Measurements from ENCODE around the gene FBXL16. TPM values are rescaled to one million over a fixed set of nuclear protein-coding genes. Genes with fewer than 3 reads are reported as not detected.

Gene FBXL16
- total and polyA plus RNA-seq, 2 of the 13 experiments (the other 11 are each of a cell fraction or from before 2014, with no cell fraction given), result 0.22 to 2.0 TPM

DNA sequence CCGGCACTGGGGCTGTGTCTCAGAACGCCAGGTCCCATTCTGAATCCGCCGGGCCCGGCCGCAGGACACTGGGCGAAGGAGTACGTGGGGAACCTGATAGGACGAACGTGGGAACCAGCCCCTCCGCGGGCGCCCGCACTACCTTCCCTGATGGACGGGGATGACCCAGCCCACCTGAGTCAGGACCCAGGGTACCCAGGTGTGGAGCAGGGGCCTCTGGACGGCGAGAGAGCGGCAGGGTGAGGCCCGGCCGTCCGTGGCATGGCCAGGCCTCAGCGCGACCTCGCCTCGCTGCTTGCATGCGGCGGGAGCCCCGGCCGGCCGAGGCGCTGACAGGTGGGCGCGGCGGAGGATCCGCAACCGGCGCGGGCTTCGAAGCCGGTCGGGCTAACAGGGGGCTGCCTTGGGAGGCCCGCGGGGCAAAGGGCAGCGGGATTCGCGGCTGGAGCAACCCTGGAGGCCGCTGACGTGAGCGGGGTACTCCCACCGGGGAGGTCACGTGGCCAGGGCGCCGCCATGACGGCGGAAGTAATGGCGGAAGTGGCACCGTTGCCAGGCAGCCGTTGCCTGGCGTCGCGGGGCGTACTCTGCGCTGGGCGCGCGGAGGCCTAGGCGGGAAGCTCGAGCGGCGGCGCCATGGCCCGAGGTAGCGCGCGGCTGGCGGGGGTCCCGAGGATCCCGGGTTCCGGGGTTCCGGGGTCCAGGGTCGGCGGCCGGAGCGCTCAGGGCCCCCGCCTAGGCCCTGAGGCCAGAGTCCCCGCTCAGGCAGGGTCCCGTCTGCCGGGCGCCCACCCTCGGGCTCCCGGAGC lies 56.6 kb downstream of the FBXL16 start, which contains the start of gene WDR90:
TSS of gene WDR90 (plus strand) at position 585 of the 809 bp plus-strand sequence. CDS start at position 637, 52 bp downstream.
- H3K27me3 ChIP-seq (ENCODE audit: control insufficient read depth in 1 of 2, insufficient read depth in 2 of 2, low read length in 2 of 2), result no peaks in the 10 kb centered on the region
- H3K9me3 ChIP-seq (ENCODE audit: low read length), result no peaks in the 10 kb centered on the region
- POLR2A ChIA-PET, result interaction anchor here (0.7 to 2.4 kb wide), 10 partner anchors 9 to 147 kb away, joined by 3 to 15 read pairs (median 6); partner anchors contain the start of genes ANTKMT, METTL26, RHBDL1 and RHOT2
- peaks cover 4% of the 10 kb centered on the region; the same call in 1 of the 2 replicates for H4K20me1 ChIP-seq (ENCODE audit: insufficient read depth, low read length)
- WGBS (ENCODE audit: low lambda C conversion rate), result no CpG with 5 or more reads among the region's 91 CpGs
- intact Hi-C loops (cut with micrococcal nuclease; ENCODE audit: unreplicated experiment), result loop anchor here (10.0 kb wide), 1 partner anchor 64 kb away; no protein-coding TSS in a partner anchor
- peaks cover 79% of the 10 kb centered on the region for H3K4me1 ChIP-seq (ENCODE audit: insufficient read depth, low read length)
- H3K9ac ChIP-seq (ENCODE audit: insufficient read depth, low read depth, low read length), result peak within 1 kb of the TSS; percentile 91
- H3K36me3 ChIP-seq (replicated peaks in 1 of 2; ENCODE audit: control insufficient read depth in 1 of 2, insufficient read depth in 2 of 2, low read length in 2 of 2), result no peaks in the 10 kb centered on the region
- H3K79me2 ChIP-seq (ENCODE audit: insufficient read depth, low read length), result peaks cover 18% of the 10 kb centered on the region
- FAIRE-seq (peak; percentile 69), DNase-seq (ENCODE audit: low spot score) (peak; percentile 91), ATAC-seq (peak; percentile 73)
- peak within 1 kb of the TSS; percentile 83 for H3K4me2 ChIP-seq (ENCODE audit: low read depth, low read length)
- in situ Hi-C loops (cut with HindIII; ENCODE audit: extremely low pct_ligation_motif_present, low pct_unique_long_range_greater_than_20kb), result no loop called here
- H3K4me3 ChIP-seq (replicated peaks in 1 of 3; ENCODE audit: insufficient read depth in 1 of 3, low read depth in 2 of 3, low read length in 3 of 3), result peak within 1 kb of the TSS; percentile 71 to 79 (median 71)
- H2AFZ ChIP-seq (ENCODE audit: low read length), result no peak within 1 kb of the TSS
- peak within 1 kb of the TSS; percentile 93 for H3K27ac ChIP-seq (ENCODE audit: extremely low read length, insufficient read depth, low read length)
- CTCF ChIA-PET (ENCODE audit: low intra/inter-chr PET ratio, low total read pairs), result no interaction called here
- BruUV-seq (replicated peaks), result no TSS peak
- TF ChIP-seq ZBTB7B (CRISPR knock-in tag; IDR thresholded peaks at IDR 0.05) (peak; percentile 91), STAG1 (CRISPR knock-in tag; IDR thresholded peaks at IDR 0.05) (peak; percentile 17; the same call in 1 of the 2 replicates), ISL2 (CRISPR knock-in tag; IDR thresholded peaks at IDR 0.05) (peak; percentile 57), RBAK (CRISPR knock-in tag; IDR thresholded peaks at IDR 0.05) (no peak), NCOA5 (CRISPR knock-in tag; IDR thresholded peaks at IDR 0.05) (no peak), RBM22 (optimal IDR thresholded peaks at IDR 0.05; ENCODE audit: low read length) (peak; percentile 93), JUND (CRISPR knock-in tag; IDR thresholded peaks at IDR 0.05) (peak; percentile 26; the same call in 1 of the 2 replicates), RAD21 (CRISPR knock-in tag; IDR thresholded peaks at IDR 0.05) (peak; percentile 54; the same call in 1 of the 2 replicates), SRY (CRISPR knock-in tag; IDR thresholded peaks at IDR 0.05) (peak; percentile 91), BHLHE40 (IDR thresholded peaks at IDR 0.05; ENCODE audit: low read length) (peak; percentile 65), ZNF614 (CRISPR knock-in tag; IDR thresholded peaks at IDR 0.05; ENCODE audit: borderline replicate concordance) (no peak), ZNF761 (CRISPR knock-in tag; conservative IDR thresholded peaks at IDR 0.05) (peak; percentile 30; the same call in 1 of the 2 replicates), ZBTB1 (CRISPR knock-in tag; IDR thresholded peaks at IDR 0.05; ENCODE audit: borderline replicate concordance) (no peak), NR2C2 (CRISPR knock-in tag; IDR thresholded peaks at IDR 0.05; ENCODE audit: borderline replicate concordance) (peak; percentile 86), HCFC1 (IDR thresholded peaks at IDR 0.05; ENCODE audit: low read depth, low read length) (peak; percentile 56; the same call in 1 of the 2 replicates), ZFP41 (CRISPR knock-in tag; IDR thresholded peaks at IDR 0.05; ENCODE audit: borderline replicate concordance) (0 out of 2 replicates have a peak, but pooled peaks have one; percentile 32), CHD4 (IDR thresholded peaks at IDR 0.05; ENCODE audit: borderline replicate concordance, low read length) (no peak), PAWR (CRISPR knock-in tag; IDR thresholded peaks at IDR 0.05; ENCODE audit: borderline replicate concordance) (0 out of 2 replicates have a peak, but pooled peaks have one; percentile 84)
- TF ChIP-seq, protein P1, sequence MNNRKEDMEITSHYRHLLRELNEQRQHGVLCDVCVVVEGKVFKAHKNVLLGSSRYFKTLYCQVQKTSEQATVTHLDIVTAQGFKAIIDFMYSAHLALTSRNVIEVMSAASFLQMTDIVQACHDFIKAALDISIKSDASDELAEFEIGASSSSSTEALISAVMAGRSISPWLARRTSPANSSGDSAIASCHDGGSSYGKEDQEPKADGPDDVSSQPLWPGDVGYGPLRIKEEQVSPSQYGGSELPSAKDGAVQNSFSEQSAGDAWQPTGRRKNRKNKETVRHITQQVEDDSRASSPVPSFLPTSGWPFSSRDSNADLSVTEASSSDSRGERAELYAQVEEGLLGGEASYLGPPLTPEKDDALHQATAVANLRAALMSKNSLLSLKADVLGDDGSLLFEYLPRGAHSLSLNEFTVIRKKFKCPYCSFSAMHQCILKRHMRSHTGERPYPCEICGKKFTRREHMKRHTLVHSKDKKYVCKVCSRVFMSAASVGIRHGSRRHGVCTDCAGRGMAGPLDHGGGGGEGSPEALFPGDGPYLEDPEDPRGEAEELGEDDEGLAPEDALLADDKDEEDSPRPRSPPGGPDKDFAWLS (CRISPR knock-in tag; IDR thresholded peaks at IDR 0.05; ENCODE audit: borderline replicate concordance), result no peak
- TF ChIP-seq, protein P2, sequence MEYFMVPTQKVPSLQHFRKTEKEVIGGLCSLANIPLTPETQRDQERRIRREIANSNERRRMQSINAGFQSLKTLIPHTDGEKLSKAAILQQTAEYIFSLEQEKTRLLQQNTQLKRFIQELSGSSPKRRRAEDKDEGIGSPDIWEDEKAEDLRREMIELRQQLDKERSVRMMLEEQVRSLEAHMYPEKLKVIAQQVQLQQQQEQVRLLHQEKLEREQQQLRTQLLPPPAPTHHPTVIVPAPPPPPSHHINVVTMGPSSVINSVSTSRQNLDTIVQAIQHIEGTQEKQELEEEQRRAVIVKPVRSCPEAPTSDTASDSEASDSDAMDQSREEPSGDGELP (IDR thresholded peaks at IDR 0.05; ENCODE audit: borderline replicate concordance, low read depth), result peak; percentile 65; the same call in 1 of the 2 replicates
